Ammon's horn (tissue), 1 donor: Measurements from ENCODE around the gene PIK3R3.
"Not testable (repeated sequence)": the region's sequence is repeated elsewhere in the genome, so short reads cannot be mapped to it uniquely, and the experiment has no call there.

Experiments used
- DNase-seq: peaks from one replicate; pipeline ENCODE4 v3.0.0-alpha.2; 2016; ENCODE audit warnings: low spot score

PIK3R3 gene

DNA sequence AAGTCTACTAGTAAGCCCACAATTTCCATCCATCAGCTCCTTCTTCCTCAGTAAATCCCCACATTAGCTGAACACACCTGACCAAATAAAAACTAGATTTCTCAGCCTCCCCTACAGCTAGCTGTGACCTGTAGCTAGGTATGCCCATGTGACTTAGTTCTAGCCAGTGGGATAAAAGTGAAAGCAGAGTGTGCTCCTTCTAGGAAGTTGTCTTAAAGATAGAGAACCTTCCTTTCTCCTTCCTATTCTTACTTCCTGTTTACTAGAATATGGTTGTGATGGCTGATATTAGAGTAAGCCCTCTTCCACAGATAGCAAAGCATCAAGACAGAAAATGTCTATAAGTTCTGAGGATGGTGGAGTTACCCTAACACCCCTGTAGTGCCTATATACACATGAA is 67.0 kb downstream of the PIK3R3 start:
- no peak for DNase-seq

DNA sequence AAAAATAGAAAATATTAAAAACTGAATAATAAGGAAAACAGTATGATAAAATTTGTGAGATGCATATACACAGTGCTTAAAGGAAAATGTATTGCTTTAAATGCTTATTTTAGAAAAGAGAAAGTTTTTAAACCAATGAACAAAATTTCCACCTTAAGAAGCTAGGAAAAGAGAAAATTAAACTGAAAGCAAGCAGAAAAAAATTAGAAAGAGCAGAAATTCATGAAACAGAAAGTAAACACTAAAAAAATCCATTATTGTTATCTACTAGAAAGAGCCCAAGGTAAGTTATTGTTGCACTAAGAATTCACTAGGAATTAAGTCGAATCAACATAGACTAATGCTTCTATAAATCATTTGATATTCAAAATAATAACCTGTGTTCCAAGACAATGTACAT is 67.7 kb downstream of the PIK3R3 start:
- no peak for DNase-seq

DNA sequence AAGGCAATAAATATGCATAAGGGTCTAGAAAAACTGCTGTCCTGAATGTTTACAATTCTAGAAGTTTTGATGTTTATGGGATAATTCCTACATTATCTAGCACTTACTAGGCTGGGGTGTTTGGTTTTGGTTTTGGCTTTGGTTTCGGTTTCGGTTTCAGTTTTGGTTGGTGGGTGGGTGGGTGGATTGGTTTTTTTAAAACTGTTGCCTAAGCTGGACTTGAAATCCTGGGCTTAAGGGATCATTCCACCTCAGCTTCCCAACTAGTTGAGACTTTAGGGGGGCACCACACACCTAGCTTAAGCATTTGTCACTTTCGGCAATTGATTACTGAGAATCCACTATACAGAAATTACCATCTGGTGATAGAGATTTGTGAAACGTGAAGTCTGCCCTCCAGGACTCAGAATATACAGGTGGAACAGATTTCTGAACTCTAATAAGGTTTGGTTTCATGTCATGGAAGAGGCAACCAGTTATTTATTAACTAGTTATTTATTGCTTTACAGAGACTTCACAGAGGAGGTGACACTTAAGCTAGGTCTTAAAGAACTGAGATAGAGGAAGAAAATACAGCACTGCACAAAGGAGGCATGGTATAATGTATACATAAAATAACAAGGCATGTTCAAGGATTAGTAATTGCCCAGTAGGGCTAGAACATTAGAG is 69.6 kb downstream of the PIK3R3 start:
- no peak for DNase-seq

DNA sequence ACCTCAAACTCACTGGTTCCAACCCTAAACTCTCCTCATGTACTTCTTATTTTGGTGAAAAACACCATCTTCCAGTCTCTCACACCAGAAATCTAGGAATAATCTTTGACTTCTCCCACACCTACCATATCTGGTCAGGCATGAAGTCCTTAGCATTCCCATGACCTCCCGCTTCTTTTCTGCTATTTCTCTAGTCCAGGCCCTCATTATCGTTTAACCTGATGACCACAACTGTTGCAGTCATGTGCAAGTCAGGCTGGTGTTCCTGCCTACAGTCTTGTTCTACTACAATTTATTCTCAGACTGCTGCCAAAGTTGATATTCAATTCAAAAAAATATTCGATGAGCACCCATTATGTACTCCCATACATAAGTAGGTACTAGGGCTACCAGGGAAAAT is 71.3 kb downstream of the PIK3R3 start:
- DNase-seq: no peak

DNA sequence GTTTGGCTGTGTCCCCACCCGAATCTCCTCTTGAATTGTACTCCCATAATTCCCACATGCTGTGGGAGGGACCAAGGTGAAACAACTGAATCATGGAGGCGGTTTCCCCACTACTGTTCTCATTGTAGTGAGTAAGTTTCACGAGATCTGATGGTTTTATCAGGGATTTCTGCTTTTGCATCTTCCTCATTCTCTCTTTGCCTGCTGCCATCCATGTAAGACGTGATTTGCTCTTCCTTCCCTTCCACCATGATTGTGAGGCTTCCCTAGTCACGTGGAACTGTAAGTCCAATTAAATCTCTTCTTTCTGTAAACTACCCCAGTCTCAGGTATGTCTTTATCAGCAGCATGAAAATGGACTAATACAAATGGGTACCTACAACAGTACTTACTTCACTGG is 73.5 kb downstream of the PIK3R3 start:
- DNase-seq: no peak

DNA sequence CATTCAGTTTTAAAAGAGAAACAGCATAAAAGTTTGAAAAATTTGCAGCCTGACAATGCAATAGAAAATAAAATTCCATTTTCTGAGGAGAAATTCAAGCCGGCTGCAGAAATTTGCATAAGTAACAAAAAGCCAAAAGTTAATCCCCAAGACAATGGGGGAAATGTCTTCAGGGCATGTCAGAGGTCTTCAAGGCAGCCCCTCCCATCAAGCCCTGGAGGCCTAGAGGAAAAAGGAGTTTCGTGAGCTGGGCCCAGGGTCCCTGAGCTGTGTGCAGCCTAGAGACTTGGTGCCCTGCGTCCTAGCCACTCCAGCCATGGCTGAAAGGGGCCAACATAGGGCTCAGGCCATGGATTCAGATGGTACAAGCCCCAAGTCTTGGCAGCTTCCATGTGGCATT is 74.6 kb downstream of the PIK3R3 start:
- DNase-seq: no peak

DNA sequence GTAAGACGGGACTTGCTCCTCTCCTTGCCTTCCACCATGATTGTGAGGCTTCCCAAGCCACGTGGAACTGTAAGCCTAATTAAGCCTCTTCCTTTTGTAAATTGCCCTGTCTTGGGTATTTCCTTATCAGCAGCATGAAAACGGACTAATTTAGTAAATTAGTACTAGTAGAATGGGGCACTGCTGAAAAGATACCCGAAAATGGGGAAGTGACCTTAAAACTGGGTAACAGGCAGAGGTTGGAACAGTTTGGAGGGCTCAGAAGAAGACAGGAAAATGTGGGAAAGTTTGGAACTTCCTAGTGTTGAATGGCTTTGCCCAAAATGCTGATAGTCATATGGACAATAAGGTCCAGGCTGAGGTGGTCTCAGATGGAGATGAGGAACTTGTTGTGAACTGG is 75.2 kb downstream of the PIK3R3 start:
- DNase-seq: not testable (repeated sequence)

DNA sequence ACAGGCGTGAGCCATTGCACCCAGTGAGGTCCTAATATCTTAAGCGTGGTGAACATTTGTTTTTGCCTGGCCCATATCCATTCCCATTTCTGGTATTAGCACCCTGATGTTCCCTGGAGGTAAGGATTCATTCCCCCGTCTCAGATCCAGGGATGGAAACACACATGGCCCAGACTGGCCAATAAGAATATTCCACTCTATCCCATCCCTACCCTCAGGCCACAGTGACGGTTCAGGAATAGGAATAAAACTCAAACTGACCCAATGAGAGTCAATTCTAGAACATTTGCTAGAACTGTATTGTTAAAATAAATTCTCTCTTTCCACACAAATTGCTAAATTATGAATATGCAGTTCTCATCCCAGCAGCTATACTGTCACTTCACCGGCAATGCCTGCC is 76.1 kb downstream of the PIK3R3 start:
- DNase-seq: no peak

DNA sequence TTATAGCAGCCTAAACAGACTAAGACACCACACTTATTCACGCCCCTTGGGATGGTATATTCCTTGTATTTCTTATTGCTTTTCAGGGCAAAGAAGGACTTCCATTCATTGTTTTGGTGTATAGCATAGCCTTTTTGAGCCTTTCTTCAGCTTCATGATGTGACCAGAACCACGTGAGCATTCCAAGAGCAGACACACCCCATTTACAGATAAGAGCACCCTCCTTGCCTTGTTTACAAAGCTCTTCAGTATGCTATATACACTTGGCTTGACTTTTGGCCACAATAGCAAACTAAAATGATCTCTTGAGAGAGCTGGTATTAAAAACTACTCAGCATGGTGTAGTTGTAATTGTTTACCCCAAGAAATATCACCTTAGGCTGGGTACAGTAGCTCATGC is 78.7 kb downstream of the PIK3R3 start:
- no peak for DNase-seq

DNA sequence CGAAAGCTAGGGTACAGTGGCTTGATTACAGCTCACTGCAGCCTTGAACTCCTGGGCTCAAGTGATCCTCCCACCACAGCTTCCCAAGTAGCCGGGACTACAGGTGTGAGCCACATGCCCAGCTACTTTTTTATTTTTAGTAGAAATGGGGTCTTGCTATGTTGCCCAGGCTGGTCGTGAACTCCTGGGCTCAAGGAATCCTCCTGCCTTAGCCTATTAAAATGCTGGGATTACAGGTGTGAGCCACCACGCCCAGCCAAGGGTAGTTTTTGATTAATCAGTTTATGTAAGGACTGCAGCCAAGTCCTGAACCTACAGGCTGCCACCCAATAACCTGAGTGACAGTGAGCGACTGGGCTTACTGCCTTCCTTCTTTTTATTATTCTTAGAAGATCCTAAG is 88.3 kb downstream of the PIK3R3 start:
- no peak for DNase-seq

DNA sequence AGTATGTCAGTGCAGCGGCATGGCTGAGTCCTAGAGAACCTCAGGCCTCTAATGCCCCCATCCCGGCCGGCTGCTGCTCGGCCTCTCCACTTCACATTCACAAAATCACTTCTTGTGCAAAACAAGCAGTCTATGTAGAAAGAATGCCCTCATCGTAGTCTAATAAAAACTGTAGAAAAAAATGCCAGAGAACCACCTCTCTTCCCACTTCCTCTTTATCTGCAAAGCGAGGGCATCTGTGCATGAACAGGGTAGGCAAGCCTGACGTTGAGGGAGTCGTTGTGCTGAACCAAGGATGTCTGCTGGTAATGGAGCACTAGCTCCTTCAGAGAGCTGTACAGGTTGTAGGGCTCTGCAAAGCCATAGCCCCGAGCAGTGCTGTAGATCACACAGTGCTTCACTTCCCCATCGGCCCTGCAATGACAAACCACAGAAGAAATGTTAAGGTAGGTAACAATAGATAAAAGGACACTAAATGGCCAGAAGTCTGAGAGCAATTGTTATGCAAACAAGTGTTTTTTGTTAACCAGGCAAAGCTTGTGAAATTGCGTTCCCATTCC is 88.9 kb downstream of the PIK3R3 start:
- DNase-seq: peak; percentile 30

DNA sequence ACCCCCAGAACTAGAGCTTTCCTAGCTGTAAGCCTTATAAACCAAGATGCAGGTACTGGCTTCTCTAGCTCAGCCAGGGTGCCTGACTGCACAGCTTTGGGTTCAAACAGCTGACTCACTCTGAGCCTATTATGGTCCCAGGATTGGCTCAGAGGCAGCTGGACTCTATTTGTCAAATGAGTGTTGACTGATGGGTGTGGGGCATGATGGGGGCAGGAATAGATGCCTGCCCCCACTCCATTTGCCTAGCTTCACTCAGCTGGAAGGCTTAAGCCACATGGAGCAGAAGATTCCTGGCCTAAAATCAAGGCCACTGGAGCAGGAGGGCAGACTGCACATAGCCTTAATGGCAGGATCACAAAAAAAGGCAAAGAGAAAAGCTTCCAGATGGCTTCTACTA is 90.5 kb downstream of the PIK3R3 start:
- peak; percentile 40 for DNase-seq

DNA sequence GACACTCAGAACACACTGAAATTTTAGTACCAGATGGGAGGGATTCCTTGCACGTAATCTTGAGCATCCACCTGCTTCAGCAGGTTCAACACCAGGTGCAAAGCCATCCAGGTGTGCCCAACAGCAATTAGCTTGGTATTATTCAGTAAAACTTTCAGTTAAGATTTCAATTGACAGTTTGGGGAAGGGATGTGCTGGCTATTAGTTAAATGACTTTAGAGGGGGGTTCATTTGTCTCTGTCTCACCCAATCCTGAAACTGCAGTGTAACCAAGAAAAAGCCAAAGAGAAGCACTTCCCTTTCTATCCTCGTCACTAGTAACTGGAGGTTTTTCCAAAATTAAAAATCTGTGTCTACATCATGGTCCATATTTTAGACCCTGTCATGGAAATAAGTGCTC is 90.9 kb downstream of the PIK3R3 start:
- DNase-seq: no peak

DNA sequence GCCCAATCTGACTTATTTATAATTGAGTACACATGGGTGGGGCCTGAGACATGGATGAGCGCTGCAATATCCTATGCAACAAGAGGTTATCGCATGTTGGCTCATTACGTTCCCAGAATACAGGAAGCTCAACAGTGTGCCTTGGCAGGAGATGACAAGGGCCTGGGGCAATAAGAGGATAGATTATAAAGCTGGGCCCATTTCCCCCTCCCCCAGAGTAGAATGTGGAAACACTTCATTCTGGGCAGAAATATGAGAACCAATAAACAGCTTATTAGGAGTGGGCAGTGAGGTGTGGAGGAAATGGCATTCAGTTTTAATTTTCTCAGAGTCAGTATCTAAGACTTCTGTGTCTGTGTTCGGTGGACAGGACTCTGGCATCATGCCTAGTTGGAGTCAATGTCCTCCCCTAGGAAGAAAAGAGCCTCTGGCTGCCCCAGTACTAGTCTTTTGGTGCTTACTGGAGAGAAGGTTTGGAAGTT is 92.8 kb downstream of the PIK3R3 start:
- DNase-seq: peak; percentile 27

DNA sequence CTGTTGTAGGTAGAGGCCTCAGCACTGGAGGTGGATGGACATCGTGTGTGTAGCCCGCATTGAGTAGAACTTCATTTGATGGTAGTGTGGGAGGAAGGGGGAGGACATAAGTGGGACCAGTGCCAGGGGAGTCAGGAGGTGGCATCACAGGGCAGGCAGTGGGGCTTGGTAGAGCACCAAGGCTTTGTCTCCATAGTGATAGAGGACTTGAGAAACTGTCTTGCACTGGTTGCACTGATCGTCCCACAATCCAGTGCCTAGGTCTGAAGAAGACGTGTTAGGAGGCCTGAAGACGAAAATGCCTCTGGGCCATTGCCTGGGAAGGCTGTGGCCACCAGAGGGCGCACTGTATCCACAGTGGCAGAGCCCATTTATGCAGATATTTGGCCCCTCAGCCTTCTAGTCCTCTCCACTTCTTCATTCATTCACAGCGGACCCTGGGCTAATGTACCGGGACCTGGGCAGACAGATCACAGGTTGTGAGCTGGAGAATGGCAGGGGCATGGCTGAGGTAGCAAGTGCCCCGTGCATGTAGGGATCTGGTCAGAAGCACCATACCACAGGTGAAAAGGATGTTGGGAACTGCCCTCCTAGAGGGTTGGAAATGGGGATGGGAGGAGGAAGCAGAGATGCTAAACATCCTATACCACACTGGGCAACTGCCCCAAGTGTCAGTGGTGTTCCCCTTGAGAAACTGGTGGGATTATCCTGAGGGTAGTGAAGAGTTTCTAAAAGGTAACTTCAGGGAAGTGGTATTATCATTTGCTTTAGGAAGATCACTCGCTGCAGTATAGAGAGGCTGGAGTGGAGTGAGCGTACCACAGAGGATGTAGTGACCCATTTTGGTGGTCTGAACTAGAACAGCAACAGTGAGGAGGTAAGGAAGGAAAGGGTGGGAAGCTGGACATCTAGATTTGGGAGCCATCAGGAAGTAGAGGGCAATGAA is 95.3 kb downstream of the PIK3R3 start:
- DNase-seq: peak; percentile 90

DNA sequence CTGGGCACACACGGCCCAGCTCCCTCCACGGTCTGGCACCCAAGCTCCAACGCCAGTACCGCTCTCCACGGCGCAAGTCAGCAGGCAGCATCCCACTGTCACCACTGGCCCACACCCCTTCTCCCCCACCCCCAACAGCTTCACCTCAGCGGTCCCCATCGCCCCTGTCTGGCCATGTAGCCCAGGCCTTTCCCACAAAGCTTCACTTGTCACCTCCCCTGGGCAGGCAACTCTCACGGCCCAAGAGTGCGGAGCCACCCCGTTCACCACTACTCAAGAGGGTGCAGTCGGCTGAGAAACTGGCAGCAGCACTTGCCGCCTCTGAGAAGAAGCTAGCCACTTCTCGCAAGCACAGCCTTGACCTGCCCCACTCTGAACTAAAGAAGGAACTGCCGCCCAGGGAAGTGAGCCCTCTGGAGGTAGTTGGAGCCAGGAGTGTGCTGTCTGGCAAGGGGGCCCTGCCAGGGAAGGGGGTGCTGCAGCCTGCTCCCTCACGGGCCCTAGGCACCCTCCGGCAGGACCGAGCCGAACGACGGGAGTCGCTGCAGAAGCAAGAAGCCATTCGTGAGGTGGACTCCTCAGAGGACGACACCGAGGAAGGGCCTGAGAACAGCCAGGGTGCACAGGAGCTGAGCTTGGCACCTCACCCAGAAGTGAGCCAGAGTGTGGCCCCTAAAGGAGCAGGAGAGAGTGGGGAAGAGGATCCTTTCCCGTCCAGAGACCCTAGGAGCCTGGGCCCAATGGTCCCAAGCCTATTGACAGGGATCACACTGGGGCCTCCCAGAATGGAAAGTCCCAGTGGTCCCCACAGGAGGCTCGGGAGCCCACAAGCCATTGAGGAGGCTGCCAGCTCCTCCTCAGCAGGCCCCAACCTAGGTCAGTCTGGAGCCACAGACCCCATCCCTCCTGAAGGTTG is 97.6 kb downstream of the PIK3R3 start:
- no peak for DNase-seq

DNA sequence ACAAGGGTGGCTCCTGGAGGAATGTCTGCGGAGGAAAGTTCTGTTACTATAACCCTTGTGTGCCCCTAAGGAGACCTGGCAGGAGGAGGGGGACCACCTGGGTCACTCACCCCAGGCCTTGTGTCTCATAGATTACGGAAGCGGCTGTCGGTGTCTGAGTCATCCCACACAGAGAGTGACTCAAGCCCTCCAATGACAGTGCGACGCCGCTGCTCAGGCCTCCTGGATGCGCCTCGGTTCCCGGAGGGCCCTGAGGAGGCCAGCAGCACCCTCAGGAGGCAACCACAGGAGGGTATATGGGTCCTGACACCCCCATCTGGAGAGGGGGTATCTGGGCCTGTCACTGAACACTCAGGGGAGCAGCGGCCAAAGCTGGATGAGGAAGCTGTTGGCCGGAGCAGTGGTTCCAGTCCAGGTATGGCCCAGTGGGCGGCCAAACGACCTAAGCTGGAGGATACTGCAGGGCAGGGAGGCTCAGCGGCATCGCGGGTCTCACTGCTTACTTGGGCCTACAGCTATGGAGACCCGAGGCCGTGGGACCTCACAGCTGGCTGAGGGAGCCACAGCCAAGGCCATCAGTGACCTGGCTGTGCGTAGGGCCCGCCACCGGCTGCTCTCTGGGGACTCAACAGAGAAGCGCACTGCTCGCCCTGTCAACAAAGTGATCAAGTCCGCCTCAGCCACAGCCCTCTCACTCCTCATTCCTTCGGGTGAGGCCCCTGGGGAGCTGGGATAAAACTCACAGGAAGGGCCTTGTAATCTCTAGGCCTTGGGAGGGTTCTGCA is 101.4 kb downstream of the PIK3R3 start:
- no peak for DNase-seq

DNA sequence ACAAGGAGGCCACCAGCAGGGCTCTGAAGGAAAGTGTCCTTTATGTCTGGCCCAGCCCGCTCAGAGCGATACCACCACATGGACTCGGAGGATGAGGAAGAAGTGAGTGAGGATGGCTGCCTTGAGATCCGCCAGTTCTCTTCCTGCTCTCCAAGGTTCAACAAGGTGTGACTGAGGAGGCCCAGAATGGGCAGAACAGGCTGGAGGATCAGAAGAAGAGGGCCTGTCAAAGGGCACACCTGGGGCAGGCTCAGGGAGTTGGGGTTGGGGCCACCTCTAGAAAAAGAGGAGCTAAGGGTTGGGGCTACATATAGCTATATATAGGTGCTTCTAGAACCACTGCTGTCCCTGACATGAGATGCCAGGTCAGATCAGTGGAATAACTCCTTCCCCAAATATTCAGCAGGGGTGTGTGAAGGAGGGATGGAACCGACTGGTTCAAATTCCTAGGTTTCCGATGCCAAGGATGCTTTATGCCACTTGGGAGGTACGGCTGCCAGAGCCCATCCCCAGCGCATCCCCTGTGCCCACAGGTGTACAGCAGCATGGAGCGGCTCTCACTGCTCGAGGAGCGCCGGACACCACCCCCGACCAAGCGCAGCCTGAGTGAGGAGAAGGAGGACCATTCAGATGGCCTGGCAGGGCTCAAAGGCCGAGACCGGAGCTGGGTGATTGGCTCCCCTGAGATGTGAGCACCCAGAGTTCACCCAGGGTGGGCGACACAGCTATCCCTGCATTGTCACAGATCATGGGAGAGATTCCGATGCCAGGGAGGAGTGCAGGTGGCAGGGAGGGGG is 102.2 kb downstream of the PIK3R3 start:
- no peak for DNase-seq

DNA sequence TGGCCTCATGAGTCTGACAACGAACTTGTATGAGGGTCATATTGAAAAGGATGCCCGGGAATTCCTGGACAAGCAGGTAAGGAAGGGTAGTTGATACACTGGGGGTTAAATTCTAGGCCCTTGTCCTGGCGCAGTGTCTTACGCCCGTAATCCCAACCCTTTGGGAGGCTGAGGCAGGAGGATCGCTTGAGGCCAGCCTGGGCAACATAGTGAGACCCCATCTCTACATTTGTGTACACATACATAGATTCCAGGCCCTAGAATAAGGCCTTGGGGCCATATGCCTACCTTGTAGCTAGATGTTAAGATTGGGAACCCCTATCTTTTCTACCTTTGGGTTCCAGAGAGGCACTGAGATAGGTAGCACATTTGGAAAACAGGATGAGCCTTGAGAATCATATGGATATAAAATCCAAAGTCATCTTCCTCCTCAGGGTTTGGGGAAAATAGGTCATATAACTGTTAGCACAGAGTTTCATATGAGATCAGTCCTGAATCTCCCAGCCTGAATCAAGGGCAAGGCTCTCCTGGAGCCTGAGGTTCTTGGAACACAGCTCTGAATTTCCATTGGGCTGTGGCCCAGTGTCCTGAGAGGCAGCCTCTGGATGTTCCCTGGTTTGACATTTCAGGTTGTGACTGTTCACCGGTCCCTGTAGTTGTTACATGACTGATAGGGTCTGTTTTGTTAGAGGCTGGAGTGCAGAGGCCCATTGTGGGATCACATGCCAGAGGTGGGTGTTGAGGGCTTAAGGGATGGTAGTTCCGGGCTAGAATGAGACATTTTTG is 104.4 kb downstream of the PIK3R3 start:
- no peak for DNase-seq
